ENCODE measurements around the gene SOX18. TPM values are rescaled to one million over a fixed set of nuclear protein-coding genes. Genes with fewer than 3 reads are reported as not detected.

Gene SOX18
- total and polyA plus RNA-seq, 2 of the 13 experiments (the other 11 are each of a cell fraction or from before 2014, with no cell fraction given), result 1.6 to 1.9 TPM

- TF ChIP-seq ZNF367 (CRISPR knock-in tag; IDR thresholded peaks at IDR 0.05; ENCODE audit: borderline replicate concordance) (no peak), FOSL2 (CRISPR knock-in tag; IDR thresholded peaks at IDR 0.05) (0 out of 2 replicates have a peak, but pooled peaks have one; percentile 14), ZNF646 (CRISPR knock-in tag; IDR thresholded peaks at IDR 0.05) (no peak), ZNF687 (CRISPR knock-in tag; IDR thresholded peaks at IDR 0.05) (peak; percentile 73), SMYD3 (CRISPR knock-in tag; IDR thresholded peaks at IDR 0.05) (no peak), ZNF777 (CRISPR knock-in tag; IDR thresholded peaks at IDR 0.05) (peak; percentile 72; the same call in 1 of the 2 replicates), ZNF790 (CRISPR knock-in tag; IDR thresholded peaks at IDR 0.05; ENCODE audit: borderline replicate concordance) (no peak; the same call in 1 of the 2 replicates), RBM22 (optimal IDR thresholded peaks at IDR 0.05; ENCODE audit: low read length) (no peak), PAF1 (CRISPR knock-in tag; IDR thresholded peaks at IDR 0.05) (no peak), SRSF1 (optimal IDR thresholded peaks at IDR 0.05; ENCODE audit: low read depth, low read length) (peak; percentile 88), ZNF609 (CRISPR knock-in tag; IDR thresholded peaks at IDR 0.05; ENCODE audit: borderline replicate concordance) (no peak), HOXA5 (CRISPR knock-in tag; IDR thresholded peaks at IDR 0.05) (peak; percentile 58; the same call in 1 of the 2 replicates)
Measured at GRCh38 chr20:64079273-64080012, 30.0 kb upstream of the SOX18 start, which contains the start of gene RGS19 (continued).

All from HepG2 (cell line).